ENCODE measurements around the gene TOMM70. TPM values are rescaled to one million over a fixed set of nuclear protein-coding genes. Genes with fewer than 3 reads are reported as not detected.
"Not testable (repeated sequence)": the region's sequence is repeated elsewhere in the genome, so short reads cannot be mapped to it uniquely, and the experiment has no call there.

The TOMM70 gene
- 10 to 100 TPM; 38.2 to 39.8 TPM for total RNA-seq
- long read RNA-seq, donor 1, full-length matches to known transcripts: 19 of 25 reads
- long read RNA-seq, donor 1, partial matches to known transcripts: 2 of 25 reads
- long read RNA-seq, donor 1, other reads (novel, unspliced or antisense): 4 of 25 reads
- long read RNA-seq, donor 2, partial matches to known transcripts: 7 of 7 reads
- long read RNA-seq, donor 2, other reads (novel, unspliced or antisense): 0 of 7 reads

DNA sequence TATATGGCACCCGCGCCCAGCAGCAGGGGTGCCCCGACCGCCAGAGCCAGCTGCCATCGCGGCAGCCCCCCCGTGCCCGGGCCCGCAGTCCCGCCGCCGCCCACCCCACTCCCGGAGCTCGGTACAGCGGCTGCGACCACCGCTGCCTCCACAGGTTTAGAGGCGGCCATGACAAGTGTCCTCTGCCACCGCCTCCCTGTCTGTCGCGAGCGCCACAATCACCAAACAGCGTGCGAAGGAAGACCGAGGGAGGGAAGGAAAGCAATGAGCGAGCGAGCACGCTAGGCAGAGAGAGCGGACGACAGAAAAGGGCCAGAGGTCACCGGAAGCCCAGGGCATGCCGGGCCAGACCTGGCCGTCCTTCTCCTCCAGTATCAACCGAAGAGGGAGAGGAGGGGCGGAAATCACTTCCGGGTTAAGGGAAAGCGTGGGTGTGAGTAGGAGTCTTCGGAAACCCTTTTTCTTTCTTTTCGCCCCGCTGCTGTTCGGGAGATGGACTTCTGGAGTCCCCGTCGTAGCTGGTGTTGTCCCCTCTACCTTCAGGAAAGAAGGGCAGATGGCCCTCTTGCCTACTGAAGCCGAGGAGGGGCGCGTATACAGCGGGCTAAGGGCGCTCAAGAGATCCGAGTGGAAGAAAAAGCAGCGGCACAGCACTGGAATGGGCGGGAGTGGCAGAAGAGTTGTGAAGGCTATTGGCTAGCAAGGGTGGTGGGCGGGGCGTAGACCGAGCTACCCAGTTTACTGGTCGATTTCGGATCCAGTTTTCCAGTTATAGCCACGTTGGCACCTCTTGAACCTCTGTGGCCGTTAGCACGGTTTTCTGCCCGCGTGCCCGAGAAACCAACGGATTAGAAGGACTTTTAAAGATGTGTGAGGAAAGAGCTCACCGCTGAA lies at the start of gene TOMM70, which contains the start of gene LNP1:
Gene TOMM70, minus strand, starts transcription at position 310 of the 894 bp plus-strand sequence. Its CDS starts 140 bp downstream, at position 170.
Gene LNP1, plus strand, starts transcription at position 760 of the 894 bp plus-strand sequence. CDS start 28,191 bp downstream, outside the sequence.
- peak; percentile 99 for DNase-seq (ENCODE audit: low spot score)
- intact Hi-C loops (cut with DNase I): no loop called here

GRCh38 chr3:100449214-100449613 lies 48.3 kb upstream of the TOMM70 start:
- DNase-seq (ENCODE audit: low spot score): no peak
- intact Hi-C loops (cut with DNase I): no loop called here

DNA sequence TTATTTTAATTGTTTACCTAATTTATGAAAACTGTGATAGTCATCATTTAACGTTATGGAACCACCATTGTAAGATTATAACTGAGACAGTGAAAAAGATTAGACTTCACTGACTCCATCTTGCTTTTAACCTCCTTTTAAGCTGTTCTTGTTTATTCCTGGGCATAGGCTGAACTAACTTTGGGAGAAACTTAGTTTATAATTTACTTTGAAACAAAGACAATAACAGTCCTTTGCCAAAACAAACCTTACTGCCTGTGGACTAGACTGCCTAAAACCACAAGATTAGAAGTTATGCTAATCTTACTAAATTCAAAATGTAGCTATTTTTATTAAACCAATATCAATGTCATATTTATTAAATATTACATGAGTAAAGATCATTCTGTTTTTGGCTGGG lies 47.2 kb upstream of the TOMM70 start:
- intact Hi-C loops (cut with DNase I): no loop called here
- no peak for DNase-seq (ENCODE audit: low spot score)

- DNase-seq (ENCODE audit: low spot score); intact Hi-C loops (cut with DNase I): not testable (repeated sequence)
These were observed 46.2 kb upstream of the TOMM70 start for GRCh38 chr3:100447067-100447466.

- DNase-seq (ENCODE audit: low spot score): no peak
- intact Hi-C loops (cut with DNase I): no loop called here
These were observed 42.8 kb upstream of the TOMM70 start for GRCh38 chr3:100443690-100444089.

GRCh38 chr3:100440895-100441294 lies 40.0 kb upstream of the TOMM70 start:
- intact Hi-C loops (cut with DNase I): no loop called here
- no peak for DNase-seq (ENCODE audit: low spot score)

GRCh38 chr3:100438623-100438974 lies 37.7 kb upstream of the TOMM70 start:
- no peak for DNase-seq (ENCODE audit: low spot score)
- intact Hi-C loops (cut with DNase I): no loop called here

DNA sequence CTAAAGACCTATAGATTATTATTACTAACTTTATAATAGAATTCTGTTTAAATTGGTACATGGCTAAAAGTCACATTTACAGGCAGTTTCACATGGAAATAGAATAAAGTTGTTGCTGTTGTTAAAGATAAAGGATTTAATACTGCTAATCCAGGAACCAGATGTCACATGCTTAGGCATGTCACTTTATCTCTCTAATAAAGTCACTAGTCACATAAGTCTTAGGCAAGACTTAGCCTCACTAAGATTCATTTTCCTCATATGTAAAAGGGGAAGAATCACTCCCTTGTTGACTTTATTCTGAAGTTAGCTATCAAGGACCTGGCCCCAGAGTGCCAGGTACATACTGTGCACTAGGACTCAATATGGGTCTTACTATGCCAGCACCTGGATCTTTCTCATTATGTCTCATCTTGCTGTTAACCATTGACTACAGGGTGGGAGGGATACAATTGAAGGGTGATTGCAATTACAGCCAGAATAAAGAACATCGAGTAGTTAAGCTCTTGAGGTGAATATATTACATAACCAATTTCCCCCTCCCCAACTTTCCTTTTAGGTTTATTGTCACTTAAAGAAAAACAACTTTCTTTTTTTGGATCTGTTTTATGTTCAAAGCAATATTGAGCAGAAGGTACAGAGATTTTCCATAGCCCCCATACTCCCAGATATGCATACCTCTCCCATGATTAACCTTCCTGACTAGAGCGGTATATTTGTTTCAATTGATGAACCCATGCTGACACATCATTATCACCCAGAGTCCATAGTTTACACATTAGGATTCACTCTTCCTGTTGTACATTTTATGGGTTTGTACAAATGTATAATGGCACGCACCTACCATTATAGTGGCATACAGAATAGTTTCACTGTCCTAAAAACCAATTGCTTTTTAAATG lies 37.1 kb upstream of the TOMM70 start:
- no peak for DNase-seq (ENCODE audit: low spot score)
- intact Hi-C loops (cut with DNase I): no loop called here

- no peak for DNase-seq (ENCODE audit: low spot score)
- intact Hi-C loops (cut with DNase I): no loop called here
These were observed 36.1 kb upstream of the TOMM70 start for GRCh38 chr3:100436951-100437350.

DNA sequence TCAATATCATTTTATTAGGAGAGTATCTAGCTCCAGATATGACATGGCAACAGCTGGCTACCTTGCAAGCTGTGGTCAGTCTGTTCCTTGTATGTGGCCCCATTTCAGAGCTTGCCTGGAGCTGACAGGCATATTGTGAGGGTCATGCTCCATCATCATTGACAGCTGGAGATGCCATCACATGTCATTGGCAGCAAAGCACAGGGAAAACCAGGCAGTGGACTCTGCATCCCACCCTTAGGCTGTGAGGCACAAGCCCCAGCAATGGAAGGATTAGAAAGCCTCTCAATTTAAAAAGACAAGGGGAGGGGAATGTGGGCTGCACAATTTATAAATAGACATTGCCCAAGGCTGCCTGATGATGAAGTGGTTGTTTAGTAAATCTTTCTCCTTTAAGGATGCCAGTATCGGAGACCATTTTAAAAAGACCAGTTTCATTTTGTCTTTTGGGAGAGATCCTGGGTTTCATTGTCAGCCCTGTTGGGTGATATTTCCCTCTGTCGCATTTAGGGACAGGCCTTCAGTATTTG lies 28.4 kb upstream of the TOMM70 start:
- intact Hi-C loops (cut with DNase I): no loop called here
- DNase-seq (ENCODE audit: low spot score): no peak

- intact Hi-C loops (cut with DNase I): no loop called here
- DNase-seq (ENCODE audit: low spot score): no peak
These were observed 26.8 kb upstream of the TOMM70 start for GRCh38 chr3:100427699-100428098.

DNA sequence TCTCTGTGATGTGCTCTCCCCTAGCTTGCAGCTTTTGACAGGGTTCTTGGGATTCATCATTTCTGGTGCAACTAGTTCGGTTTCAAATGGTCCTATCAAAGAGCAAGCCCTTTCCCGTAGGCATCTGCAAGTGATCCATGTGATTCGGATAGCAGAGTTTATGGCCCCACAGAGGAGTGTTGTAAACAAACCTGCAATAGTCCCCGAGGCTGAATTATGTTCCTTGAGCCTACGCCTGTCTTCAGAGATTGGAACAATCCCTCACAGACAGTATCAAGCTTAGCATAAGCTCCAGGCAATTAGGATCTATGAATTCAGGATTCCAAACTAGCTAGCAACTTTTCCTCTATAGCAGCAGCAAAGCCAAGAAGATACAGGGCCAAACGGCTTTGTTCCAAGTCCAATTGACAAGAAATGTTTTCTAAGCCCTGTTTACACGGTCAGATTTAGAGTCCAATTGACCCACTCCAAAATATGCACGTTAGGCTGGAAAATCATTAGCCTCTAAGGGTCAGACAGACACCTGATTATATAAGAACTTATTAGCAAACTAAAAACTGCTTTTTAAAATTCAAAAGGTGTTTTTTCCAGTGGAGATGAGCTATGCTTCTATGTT lies 25.3 kb upstream of the TOMM70 start:
- no peak for DNase-seq (ENCODE audit: low spot score)
- intact Hi-C loops (cut with DNase I): no loop called here

GRCh38 chr3:100425316-100425715 lies 24.4 kb upstream of the TOMM70 start:
- intact Hi-C loops (cut with DNase I): no loop called here
- no peak for DNase-seq (ENCODE audit: low spot score)

GRCh38 chr3:100424261-100424660 lies 23.4 kb upstream of the TOMM70 start:
- intact Hi-C loops (cut with DNase I): no loop called here
- no peak for DNase-seq (ENCODE audit: low spot score)

GRCh38 chr3:100423611-100424010 lies 22.7 kb upstream of the TOMM70 start:
- intact Hi-C loops (cut with DNase I): no loop called here
- DNase-seq (ENCODE audit: low spot score): no peak

DNA sequence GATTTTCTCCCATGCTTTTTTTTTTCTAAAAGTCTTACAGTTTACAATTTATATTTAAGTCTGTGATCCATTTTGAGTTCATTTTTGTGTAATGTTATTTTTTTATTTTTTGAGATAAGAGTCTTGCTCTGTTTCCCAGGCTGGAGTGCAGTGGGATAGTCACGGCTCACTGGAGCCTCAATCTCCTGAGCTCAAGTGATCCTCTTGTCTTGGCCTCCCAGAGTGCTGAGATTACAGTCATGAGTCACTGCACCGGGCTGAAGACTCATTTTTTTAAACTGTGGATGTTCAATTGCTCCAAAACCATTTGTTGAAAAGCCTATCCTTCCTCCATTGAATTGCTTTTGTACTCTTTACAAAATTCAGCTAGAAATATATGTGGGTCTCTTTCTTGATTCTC lies 20.0 kb upstream of the TOMM70 start:
- intact Hi-C loops (cut with DNase I): no loop called here
- DNase-seq (ENCODE audit: low spot score): no peak

DNA sequence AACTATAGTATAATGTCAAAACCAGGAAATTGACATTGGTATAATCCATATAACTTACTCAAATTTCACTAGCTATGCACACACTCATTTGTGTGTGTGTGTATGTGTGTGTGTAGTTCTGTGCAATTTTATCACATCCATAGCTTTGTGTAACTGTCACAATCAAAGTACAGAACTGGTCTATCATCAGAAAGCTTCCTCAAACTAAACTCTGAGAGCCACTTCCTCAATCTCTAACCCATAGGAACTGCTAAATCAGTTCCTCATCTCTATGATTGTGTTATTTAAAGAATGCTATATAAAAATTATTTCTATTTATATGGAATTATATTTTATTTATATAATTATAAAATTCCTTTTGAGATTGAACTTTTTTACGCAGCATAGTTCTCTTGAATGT lies 18.5 kb upstream of the TOMM70 start:
- intact Hi-C loops (cut with DNase I): no loop called here
- no peak for DNase-seq (ENCODE audit: low spot score)

- no peak for DNase-seq (ENCODE audit: low spot score)
- intact Hi-C loops (cut with DNase I): no loop called here
These were observed 16.0 kb upstream of the TOMM70 start for GRCh38 chr3:100416863-100417262.

DNA sequence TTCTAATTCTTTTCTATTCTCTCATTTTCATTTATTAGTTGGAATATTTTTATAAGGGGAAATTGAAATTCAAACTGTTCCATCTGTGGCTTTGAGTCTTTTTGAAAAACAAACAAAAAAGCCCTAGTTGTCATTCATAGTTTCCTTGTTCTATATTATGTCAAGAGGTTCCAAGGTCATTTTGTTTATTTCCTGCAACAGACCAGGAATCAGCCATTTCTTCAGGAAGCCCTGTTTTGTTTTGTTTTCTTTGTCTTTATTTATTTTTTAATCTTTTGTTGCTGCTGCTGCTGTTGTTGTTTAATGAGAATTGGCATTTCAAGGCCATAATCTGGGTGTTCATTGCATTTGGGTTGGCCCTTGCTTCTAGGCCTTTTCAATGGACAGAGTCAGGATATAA lies 15.3 kb upstream of the TOMM70 start:
- intact Hi-C loops (cut with DNase I): no loop called here
- DNase-seq (ENCODE audit: low spot score): no peak

All from posterior vena cava (tissue), 2 donors.